Transverse colon (tissue), 3 donors: ENCODE measurements around the gene WDSUB1.

Experiments used
- CTCF ChIP-seq, 5 experiments: fragments of 200-600 bp in 3 of 5; fragments of 450-650 bp in 2 of 5; sonication (generic) in 3 of 5; IDR thresholded peaks; 1 replicate in 2 of 5; 2 replicates in 3 of 5; pipeline ENCODE4 v1.5.1; 2016 to 2017; ENCODE audit warnings: antibody characterized with exemption in 5 of 5, inconsistent platforms in 3 of 5, mild to moderate bottlenecking in 2 of 5, moderate library complexity in 1 of 5
- EP300 ChIP-seq: sonication (generic); formaldehyde crosslinking; IDR thresholded peaks from one replicate; pipeline ENCODE4 v1.6.1; 2017; ENCODE audit warnings: antibody characterized with exemption, low read depth

- no peak for TF ChIP-seq CTCF (IDR thresholded peaks at IDR 0.05)
- TF ChIP-seq EP300: no peak
Observed at GRCh38 chr2:159218389-159218788, 68.1 kb downstream of the WDSUB1 start.
